ENCODE results near the gene GLI2. TPM values are rescaled to one million over a fixed set of nuclear protein-coding genes. Genes with fewer than 3 reads are reported as not detected.

Gene GLI2
- total and polyA plus RNA-seq, 7 donors = 0.23 to 6.4 (median 2.1) TPM

- intact Hi-C loops (cut with DNase I) = no loop called here
- 66 to 75% methylated on average over 1 of the region's 1 CpG for WGBS, 2 donors
- TF ChIP-seq POLR2A (IDR thresholded peaks at IDR 0.05) = no peak
- no peak for TF ChIP-seq EP300 (IDR thresholded peaks at IDR 0.05)
- TF ChIP-seq, protein P1, sequence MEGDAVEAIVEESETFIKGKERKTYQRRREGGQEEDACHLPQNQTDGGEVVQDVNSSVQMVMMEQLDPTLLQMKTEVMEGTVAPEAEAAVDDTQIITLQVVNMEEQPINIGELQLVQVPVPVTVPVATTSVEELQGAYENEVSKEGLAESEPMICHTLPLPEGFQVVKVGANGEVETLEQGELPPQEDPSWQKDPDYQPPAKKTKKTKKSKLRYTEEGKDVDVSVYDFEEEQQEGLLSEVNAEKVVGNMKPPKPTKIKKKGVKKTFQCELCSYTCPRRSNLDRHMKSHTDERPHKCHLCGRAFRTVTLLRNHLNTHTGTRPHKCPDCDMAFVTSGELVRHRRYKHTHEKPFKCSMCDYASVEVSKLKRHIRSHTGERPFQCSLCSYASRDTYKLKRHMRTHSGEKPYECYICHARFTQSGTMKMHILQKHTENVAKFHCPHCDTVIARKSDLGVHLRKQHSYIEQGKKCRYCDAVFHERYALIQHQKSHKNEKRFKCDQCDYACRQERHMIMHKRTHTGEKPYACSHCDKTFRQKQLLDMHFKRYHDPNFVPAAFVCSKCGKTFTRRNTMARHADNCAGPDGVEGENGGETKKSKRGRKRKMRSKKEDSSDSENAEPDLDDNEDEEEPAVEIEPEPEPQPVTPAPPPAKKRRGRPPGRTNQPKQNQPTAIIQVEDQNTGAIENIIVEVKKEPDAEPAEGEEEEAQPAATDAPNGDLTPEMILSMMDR (IDR thresholded peaks at IDR 0.05) = no peak
- no peak for TF ChIP-seq POLR2AphosphoS5 (IDR thresholded peaks at IDR 0.05)
Observed at GRCh38 chr2:120751553-120751952, 15.9 kb downstream of the GLI2 start.

DNA sequence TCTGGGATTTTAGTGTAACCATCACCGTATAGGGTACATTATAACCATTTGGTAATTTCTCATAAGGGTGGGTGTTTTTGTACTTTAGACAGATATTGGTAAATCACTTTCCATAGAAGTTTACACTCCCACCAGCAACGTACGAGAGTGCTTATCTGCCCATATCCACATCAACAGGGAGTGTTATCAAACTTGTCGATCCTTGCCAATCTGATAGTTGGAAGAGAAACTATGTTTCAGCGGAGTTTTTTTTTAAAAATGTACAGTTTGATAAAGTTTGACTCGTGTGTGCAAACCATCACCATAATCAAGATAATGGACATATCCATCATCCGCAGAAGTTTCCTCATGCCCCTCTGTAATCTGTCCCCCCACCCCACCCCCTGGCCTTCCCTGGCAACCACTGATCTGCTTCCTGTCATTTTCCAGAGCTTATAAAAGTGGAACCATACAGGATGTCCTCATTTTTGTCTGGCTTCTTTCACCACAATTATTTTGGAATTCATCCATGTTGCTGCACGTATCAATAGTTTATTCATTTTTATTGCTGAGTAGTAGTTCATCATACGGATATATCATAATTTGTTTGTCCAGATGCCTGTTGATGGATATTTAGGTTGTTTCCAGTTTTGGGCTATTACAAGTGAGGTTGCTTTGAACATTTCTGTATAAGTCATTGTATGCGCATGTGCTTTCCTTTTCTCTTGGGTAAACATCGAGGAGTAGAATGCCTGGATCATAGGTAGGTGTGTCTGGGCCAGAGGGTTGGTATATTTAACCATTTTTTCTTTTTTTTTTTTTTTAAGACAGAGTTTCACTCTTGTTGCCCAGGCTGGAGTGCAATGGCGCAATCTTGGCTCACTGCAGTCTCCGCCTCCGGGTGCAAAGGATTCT is 18.6 kb downstream of the GLI2 start:
- intact Hi-C loops (cut with DNase I) = no loop called here
- Histone ChIP-seq H3K27ac (no peak overlapping the region), H3K9me3 (no peaks in the 10 kb centered on the region), H3K4me3 (no peak overlapping the region), H3K4me1 (peaks cover 0 to 34% (median 24%) of the 10 kb centered on the region in 4 donors), H3K36me3 (no peaks in the 10 kb centered on the region), H3K27me3 (no peaks in the 10 kb centered on the region)
- TF ChIP-seq POLR2A (IDR thresholded peaks at IDR 0.05) (no peak), POLR2AphosphoS5 (IDR thresholded peaks at IDR 0.05) (no peak), EP300 (IDR thresholded peaks at IDR 0.05) (no peak)
- TF ChIP-seq, protein P1 (IDR thresholded peaks at IDR 0.05) = no peak
- WGBS, 2 donors = 48 to 80% methylated on average over 14 of the region's 14 CpGs
- no peak for DNase-seq

More at GRCh38 chr2:120751553-120751952, 15.9 kb downstream of the GLI2 start:
- H3K27me3 ChIP-seq = no peaks in the 10 kb centered on the region
- no peak overlapping the region for H3K4me3 ChIP-seq
- H3K4me1 ChIP-seq = peaks cover 0 to 14% (median 4%) of the 10 kb centered on the region in 4 donors
- no peak for DNase-seq
- no peaks in the 10 kb centered on the region for H3K9me3 ChIP-seq
- no peaks in the 10 kb centered on the region for H3K36me3 ChIP-seq
- H3K27ac ChIP-seq = no peak overlapping the region

- no peaks in the 10 kb centered on the region for H3K9me3 ChIP-seq
- intact Hi-C loops (cut with DNase I) = no loop called here
- TF ChIP-seq POLR2AphosphoS5 (IDR thresholded peaks at IDR 0.05) (peak in 2 of 4 donors; percentile 16 to 21), EP300 (IDR thresholded peaks at IDR 0.05) (no peak)
- H3K27me3 ChIP-seq = no peaks in the 10 kb centered on the region
- peak; percentile 86 for DNase-seq
- no peaks in the 10 kb centered on the region for H3K36me3 ChIP-seq
- no peak overlapping the region for H3K4me3 ChIP-seq
- H3K27ac ChIP-seq = peak overlapping the region; percentile 65 to 78 (median 72)
- 53 to 63% methylated on average over 16 of the region's 16 CpGs for WGBS, 2 donors
- peaks cover 0 to 34% (median 28%) of the 10 kb centered on the region in 4 donors for H3K4me1 ChIP-seq
Observed at GRCh38 chr2:120758181-120759144, 22.8 kb downstream of the GLI2 start.

GRCh38 chr2:120759543-120760331 is 24.1 kb downstream of the GLI2 start:
- 80 to 85% methylated on average over 7 of the region's 7 CpGs for WGBS, 2 donors
- H3K27me3 ChIP-seq = no peaks in the 10 kb centered on the region
- H3K4me1 ChIP-seq = peaks cover 0 to 41% (median 30%) of the 10 kb centered on the region in 4 donors
- no peaks in the 10 kb centered on the region for H3K36me3 ChIP-seq
- H3K4me3 ChIP-seq = no peak overlapping the region
- peak; percentile 44 for DNase-seq
- TF ChIP-seq EP300 (IDR thresholded peaks at IDR 0.05) (no peak), POLR2AphosphoS5 (IDR thresholded peaks at IDR 0.05) (no peak), POLR2A (IDR thresholded peaks at IDR 0.05) (no peak)
- TF ChIP-seq, protein P1 (IDR thresholded peaks at IDR 0.05) = no peak
- intact Hi-C loops (cut with DNase I) = no loop called here
- H3K27ac ChIP-seq = peak overlapping the region in 1 of 4 donors; percentile 73
- no peaks in the 10 kb centered on the region for H3K9me3 ChIP-seq
